ENCODE data around the gene CEP192.
A peak's percentile ranks its signal among the peaks of the same experiment; 100 is the strongest.

Gene CEP192

GRCh38 chr18:13003466-13003896 is 12.3 kb downstream of the CEP192 start:
- DNase-seq (ENCODE audit: low read depth, low spot score), result peak; percentile 56
- Histone ChIP-seq H3K4me1 (ENCODE audit: insufficient read depth, insufficient read length) (no peaks in the 10 kb centered on the region), H3K9me3 (ENCODE audit: insufficient read depth, low read length) (no peaks in the 10 kb centered on the region), H3K27me3 (ENCODE audit: insufficient read depth, insufficient read length) (no peaks in the 10 kb centered on the region), H3K9ac (ENCODE audit: insufficient read length, low read depth) (no peak overlapping the region), H3K4me3 (ENCODE audit: insufficient read length, low read depth) (no peak overlapping the region), H3K36me3 (ENCODE audit: insufficient read depth, insufficient read length, low read length) (peaks cover 45% of the 10 kb centered on the region)
- TF ChIP-seq ZNF274 (IDR thresholded peaks at IDR 0.05; ENCODE audit: low read depth, low read length) (no peak), YY1 (IDR thresholded peaks at IDR 0.05; ENCODE audit: insufficient read depth, insufficient read length) (no peak)

GRCh38 chr18:13004396-13004795 is 13.2 kb downstream of the CEP192 start:
- H3K4me3 ChIP-seq (ENCODE audit: insufficient read length, low read depth), result no peak overlapping the region
- no peaks in the 10 kb centered on the region for H3K27me3 ChIP-seq (ENCODE audit: insufficient read depth, insufficient read length)
- no peak for DNase-seq (ENCODE audit: low read depth, low spot score)
- H3K4me1 ChIP-seq (ENCODE audit: insufficient read depth, insufficient read length), result no peaks in the 10 kb centered on the region
- no peak overlapping the region for H3K9ac ChIP-seq (ENCODE audit: insufficient read length, low read depth)
- H3K36me3 ChIP-seq (ENCODE audit: insufficient read depth, insufficient read length, low read length), result peaks cover 54% of the 10 kb centered on the region
- no peaks in the 10 kb centered on the region for H3K9me3 ChIP-seq (ENCODE audit: insufficient read depth, low read length)
- TF ChIP-seq YY1 (IDR thresholded peaks at IDR 0.05; ENCODE audit: insufficient read depth, insufficient read length) (no peak), ZNF274 (IDR thresholded peaks at IDR 0.05; ENCODE audit: low read depth, low read length) (no peak), SUZ12 (IDR thresholded peaks at IDR 0.05; ENCODE audit: extremely low read depth, insufficient read depth, insufficient read length) (no peak)

- H3K9me3 ChIP-seq (ENCODE audit: insufficient read depth, low read length), result no peaks in the 10 kb centered on the region
- H3K4me3 ChIP-seq (ENCODE audit: insufficient read length, low read depth), result no peak overlapping the region
- no peak for DNase-seq (ENCODE audit: low read depth, low spot score)
- no peaks in the 10 kb centered on the region for H3K27me3 ChIP-seq (ENCODE audit: insufficient read depth, insufficient read length)
- no peaks in the 10 kb centered on the region for H3K4me1 ChIP-seq (ENCODE audit: insufficient read depth, insufficient read length)
- peaks cover 56% of the 10 kb centered on the region for H3K36me3 ChIP-seq (ENCODE audit: insufficient read depth, insufficient read length, low read length)
- H3K9ac ChIP-seq (ENCODE audit: insufficient read length, low read depth), result no peak overlapping the region
- TF ChIP-seq ZNF274 (IDR thresholded peaks at IDR 0.05; ENCODE audit: low read depth, low read length) (no peak), SUZ12 (IDR thresholded peaks at IDR 0.05; ENCODE audit: extremely low read depth, insufficient read depth, insufficient read length) (no peak), YY1 (IDR thresholded peaks at IDR 0.05; ENCODE audit: insufficient read depth, insufficient read length) (no peak)
These were observed 14.1 kb downstream of the CEP192 start for GRCh38 chr18:13005289-13005688.

- no peak overlapping the region for H3K4me3 ChIP-seq (ENCODE audit: insufficient read length, low read depth)
- no peaks in the 10 kb centered on the region for H3K27me3 ChIP-seq (ENCODE audit: insufficient read depth, insufficient read length)
- no peak for TF ChIP-seq ZNF274 (IDR thresholded peaks at IDR 0.05; ENCODE audit: low read depth, low read length)
- TF ChIP-seq YY1 (IDR thresholded peaks at IDR 0.05; ENCODE audit: insufficient read depth, insufficient read length), result no peak
- no peak for TF ChIP-seq SUZ12 (IDR thresholded peaks at IDR 0.05; ENCODE audit: extremely low read depth, insufficient read depth, insufficient read length)
- no peak for DNase-seq (ENCODE audit: low read depth, low spot score)
- peaks cover 50% of the 10 kb centered on the region for H3K36me3 ChIP-seq (ENCODE audit: insufficient read depth, insufficient read length, low read length)
- no peaks in the 10 kb centered on the region for H3K9me3 ChIP-seq (ENCODE audit: insufficient read depth, low read length)
- no peaks in the 10 kb centered on the region for H3K4me1 ChIP-seq (ENCODE audit: insufficient read depth, insufficient read length)
- H3K9ac ChIP-seq (ENCODE audit: insufficient read length, low read depth), result no peak overlapping the region
These were observed 15.5 kb downstream of the CEP192 start for GRCh38 chr18:13006531-13007247.

- H3K9ac ChIP-seq (ENCODE audit: insufficient read length, low read depth), result no peak overlapping the region
- no peaks in the 10 kb centered on the region for H3K27me3 ChIP-seq (ENCODE audit: insufficient read depth, insufficient read length)
- no peak overlapping the region for H3K4me3 ChIP-seq (ENCODE audit: insufficient read length, low read depth)
- DNase-seq (ENCODE audit: low read depth, low spot score), result no peak
- no peaks in the 10 kb centered on the region for H3K9me3 ChIP-seq (ENCODE audit: insufficient read depth, low read length)
- H3K4me1 ChIP-seq (ENCODE audit: insufficient read depth, insufficient read length), result no peaks in the 10 kb centered on the region
- no peak for TF ChIP-seq SUZ12 (IDR thresholded peaks at IDR 0.05; ENCODE audit: extremely low read depth, insufficient read depth, insufficient read length)
- TF ChIP-seq YY1 (IDR thresholded peaks at IDR 0.05; ENCODE audit: insufficient read depth, insufficient read length), result no peak
- TF ChIP-seq ZNF274 (IDR thresholded peaks at IDR 0.05; ENCODE audit: low read depth, low read length), result no peak
- peaks cover 49% of the 10 kb centered on the region for H3K36me3 ChIP-seq (ENCODE audit: insufficient read depth, insufficient read length, low read length)
These were observed 16.0 kb downstream of the CEP192 start for GRCh38 chr18:13007248-13007560.

GRCh38 chr18:13011719-13012118 is 20.6 kb downstream of the CEP192 start:
- Histone ChIP-seq H3K9me3 (ENCODE audit: insufficient read depth, low read length) (no peaks in the 10 kb centered on the region), H3K36me3 (ENCODE audit: insufficient read depth, insufficient read length, low read length) (peaks cover 63% of the 10 kb centered on the region), H3K27me3 (ENCODE audit: insufficient read depth, insufficient read length) (no peaks in the 10 kb centered on the region), H3K9ac (ENCODE audit: insufficient read length, low read depth) (no peak overlapping the region), H3K4me1 (ENCODE audit: insufficient read depth, insufficient read length) (no peaks in the 10 kb centered on the region), H3K4me3 (ENCODE audit: insufficient read length, low read depth) (no peak overlapping the region)
- TF ChIP-seq SUZ12 (IDR thresholded peaks at IDR 0.05; ENCODE audit: extremely low read depth, insufficient read depth, insufficient read length) (no peak), ZNF274 (IDR thresholded peaks at IDR 0.05; ENCODE audit: low read depth, low read length) (no peak), YY1 (IDR thresholded peaks at IDR 0.05; ENCODE audit: insufficient read depth, insufficient read length) (no peak)
- DNase-seq (ENCODE audit: low read depth, low spot score), result no peak

- TF ChIP-seq YY1 (IDR thresholded peaks at IDR 0.05; ENCODE audit: insufficient read depth, insufficient read length), result no peak
- TF ChIP-seq SUZ12 (IDR thresholded peaks at IDR 0.05; ENCODE audit: extremely low read depth, insufficient read depth, insufficient read length), result no peak
- TF ChIP-seq ZNF274 (IDR thresholded peaks at IDR 0.05; ENCODE audit: low read depth, low read length), result no peak
- Histone ChIP-seq H3K4me1 (ENCODE audit: insufficient read depth, insufficient read length) (no peaks in the 10 kb centered on the region), H3K27me3 (ENCODE audit: insufficient read depth, insufficient read length) (no peaks in the 10 kb centered on the region), H3K9me3 (ENCODE audit: insufficient read depth, low read length) (no peaks in the 10 kb centered on the region), H3K36me3 (ENCODE audit: insufficient read depth, insufficient read length, low read length) (peaks cover 71% of the 10 kb centered on the region), H3K9ac (ENCODE audit: insufficient read length, low read depth) (no peak overlapping the region), H3K4me3 (ENCODE audit: insufficient read length, low read depth) (no peak overlapping the region)
- DNase-seq (ENCODE audit: low read depth, low spot score), result no peak
These were observed 23.1 kb downstream of the CEP192 start for GRCh38 chr18:13014232-13014631.

All from NT2/D1 (cell line).